K562 (cell line): ENCODE results near the gene LRRC59. TPM values are rescaled to one million over a fixed set of nuclear protein-coding genes. Genes with fewer than 3 reads are reported as not detected.

Experiments used
- ATF3 ChIP-seq, 2 experiments: fragments of 450-650 bp in 1 of 2; sonication (generic) in 1 of 2; formaldehyde crosslinking in 1 of 2; IDR thresholded peaks in 1 of 2; conservative IDR thresholded peaks in 1 of 2; 2 replicates each; pipeline versions ENCODE4 v1.6.1 to v1.8.1; 2016 to 2023; ENCODE audit warnings: mild to moderate bottlenecking in 2 of 2, moderate library complexity in 2 of 2, inconsistent platforms in 1 of 2, missing genetic modification reagents in 1 of 2
- ELF2 ChIP-seq: fragments of 250-450 bp; sonication (Bioruptor Pico); IDR thresholded peaks from 2 replicates; pipeline ENCODE4 v1.5.0; 2021; ENCODE audit warnings: mild to moderate bottlenecking
- HOMEZ ChIP-seq: fragments of 250-450 bp; sonication (Bioruptor Pico); IDR thresholded peaks from 2 replicates; pipeline ENCODE4 v1.4.0; 2020; ENCODE audit warnings: mild to moderate bottlenecking, moderate library complexity
- HOXB6 ChIP-seq: fragments of 250-450 bp; sonication (Bioruptor Pico); IDR thresholded peaks from 2 replicates; pipeline ENCODE4 v1.5.1; 2022; ENCODE audit warnings: mild to moderate bottlenecking, borderline replicate concordance
- IFI16 ChIP-seq: fragments of 250-450 bp; sonication (Bioruptor Pico); IDR thresholded peaks from 2 replicates; pipeline ENCODE4 v2.1.2; 2022; ENCODE audit warnings: mild to moderate bottlenecking, inconsistent platforms
- KLF1 ChIP-seq: fragments of 450-650 bp; IDR thresholded peaks from 2 replicates; pipeline ENCODE4 v1.6.1; 2016; ENCODE audit warnings: missing genetic modification characterization, missing compliant biosample characterization
- KLF16 ChIP-seq: IDR thresholded peaks from 2 replicates; pipeline ENCODE4 v1.6.1; 2016; ENCODE audit warnings: antibody characterized with exemption
- MEF2D ChIP-seq: conservative IDR thresholded peaks from 2 replicates; pipeline ENCODE4 v1.6.1; 2016; ENCODE audit warnings: low read depth, missing genetic modification characterization, missing compliant biosample characterization
- MYBL2 ChIP-seq, 2 experiments: fragments of 450-650 bp in 1 of 2; sonication (generic) in 1 of 2; formaldehyde crosslinking in 1 of 2; IDR thresholded peaks; 2 replicates each; pipeline versions ENCODE4 v1.6.1 to v1.8.1; 2017 to 2022; ENCODE audit warnings: borderline replicate concordance in 1 of 2, inconsistent platforms in 1 of 2, low read depth in 1 of 2, mild to moderate bottlenecking in 1 of 2, missing genetic modification reagents in 1 of 2, moderate library complexity in 1 of 2
- NUFIP1 ChIP-seq: fragments of 450-650 bp; IDR thresholded peaks from 2 replicates; pipeline ENCODE4 v1.6.1; 2018; ENCODE audit not compliant: partially characterized antibody
- SPI1 ChIP-seq: IDR thresholded peaks from 2 replicates; pipeline ENCODE4 v1.6.1; 2011; ENCODE audit warnings: low read depth, low read length, control low read depth, borderline replicate concordance
- TBL1XR1 ChIP-seq, 2 experiments: IDR thresholded peaks; 2 replicates each; pipeline ENCODE4 v1.6.1; 2012; ENCODE audit warnings: improper control_type of control experiment in 2 of 2, low read length in 2 of 2, mild to moderate bottlenecking in 1 of 2
- XRCC5 ChIP-seq: fragments of 200-400 bp; formaldehyde crosslinking; IDR thresholded peaks from 2 replicates; pipeline ENCODE4 v1.6.1; 2017; ENCODE audit warnings: low read depth, mild to moderate bottlenecking, low read length
- ZBTB49 ChIP-seq: sonication (generic); formaldehyde crosslinking; IDR thresholded peaks from 2 replicates; pipeline ENCODE4 v1.8.0; 2022; ENCODE audit warnings: missing genetic modification reagents, mild to moderate bottlenecking, borderline replicate concordance
- ZNF280A ChIP-seq: fragments of 450-650 bp; IDR thresholded peaks from 2 replicates; pipeline ENCODE4 v1.6.1; 2018; ENCODE audit warnings: mild to moderate bottlenecking, low read depth; ENCODE audit not compliant: partially characterized antibody
- ZNF589 ChIP-seq: fragments of 200-800 bp; sonication (Bioruptor generic); IDR thresholded peaks from 2 replicates; pipeline ENCODE4 v1.6.1; 2016; ENCODE audit warnings: low read depth, missing genetic modification characterization, missing compliant biosample characterization
- polyA plus RNA-seq, 8 experiments: library from polyadenylated mRNA; depleted of rRNA in 4 of 8; stranded (reverse) in 5 of 8; unstranded in 3 of 8; fragments of >200 nt; fragmentation: Nextera tagmentation in 2 of 8; fragmentation: Illumina TruSeq in 1 of 8; extraction: Ambion mirVana in 2 of 8; extraction: Trizol in 1 of 8; gene quantifications; 2 replicates each; pipeline versions ENCODE4 v1.2.1 to v1.2.3, GENCODE V29; 2011 to 2014; ENCODE audit warnings: inconsistent platforms in 1 of 8, missing spikeins in 1 of 8
- total RNA-seq, 7 experiments: library from RNA; depleted of rRNA in 6 of 7; stranded (reverse); fragments of >200 nt in 6 of 7; fragmentation: Illumina TruSeq in 2 of 7; extraction: Trizol in 2 of 7; gene quantifications; 2 replicates each; pipeline versions ENCODE4 v1.2.1 to v1.2.3, GENCODE V29; 2011 to 2021; ENCODE audit warnings: low replicate concordance in 1 of 7

The LRRC59 gene
- total and polyA plus RNA-seq, 9 of the 15 experiments (the other 6 are each of a cell fraction or from before 2014, with no cell fraction given) = 27.8 to 244 (median 154) TPM

- TF ChIP-seq KLF16 (no peak), MYBL2 (IDR thresholded peaks at IDR 0.05; ENCODE audit: low read depth) (peak; percentile 85), MYBL2 (CRISPR knock-in tag; IDR thresholded peaks at IDR 0.05; ENCODE audit: borderline replicate concordance) (no peak), IFI16 (CRISPR knock-in tag) (0 out of 2 replicates have a peak, but pooled peaks have one; percentile 58), HOMEZ (CRISPR knock-in tag) (no peak), HOXB6 (CRISPR knock-in tag) (no peak), TBL1XR1 (IDR thresholded peaks at IDR 0.05; ENCODE audit: low read length in 2 of 2) (no peak), ATF3 (IDR thresholded peaks at IDR 0.05) (no peak; the same call in 1 of the 2 replicates), ATF3 (CRISPR knock-in tag; conservative IDR thresholded peaks at IDR 0.05) (no peak), NUFIP1 (peak; percentile 67), SPI1 (peak; percentile 55; the same call in 1 of the 2 replicates), XRCC5 (no peak; the same call in 1 of the 2 replicates), ZBTB49 (CRISPR knock-in tag) (no peak), MEF2D (tag) (0 out of 2 replicates have a peak, but pooled peaks have one; percentile 28), ELF2 (peak; percentile 96), ZNF589 (CRISPR knock-in tag) (no peak), KLF1 (tag) (peak; percentile 91), ZNF280A (no peak)
Observed at GRCh38 chr17:50372758-50373556, 24.4 kb downstream of the LRRC59 start, which contains the start of the genes EME1 and MRPL27 (continued).
